ENCODE results near the gene LEFTY1.
"Not testable (repeated sequence)": the region's sequence is repeated elsewhere in the genome, so short reads cannot be mapped to it uniquely, and the experiment has no call there.

DNA sequence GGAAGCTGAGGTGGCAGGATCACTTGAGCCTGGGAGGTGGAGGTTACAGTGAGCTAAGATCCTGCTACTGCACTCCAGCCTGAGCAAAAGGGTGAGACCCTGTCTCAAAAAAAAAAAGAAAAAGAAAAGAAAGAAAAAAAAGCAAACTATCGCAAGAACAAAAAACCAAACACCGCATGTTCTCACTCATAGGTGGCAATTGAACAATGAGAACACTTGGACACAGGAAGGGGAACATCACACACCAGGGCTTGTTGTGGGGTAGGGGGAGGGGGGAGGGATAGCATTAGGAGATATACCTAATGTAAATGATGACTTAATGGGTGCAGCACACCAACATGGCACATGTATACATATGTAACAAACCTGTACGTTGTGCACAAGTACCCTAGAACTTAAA lies 40.5 kb upstream of the LEFTY1 start:
- TF ChIP-seq POLR2A (IDR thresholded peaks at IDR 0.05), result not testable (repeated sequence)
- TF ChIP-seq, protein P1, sequence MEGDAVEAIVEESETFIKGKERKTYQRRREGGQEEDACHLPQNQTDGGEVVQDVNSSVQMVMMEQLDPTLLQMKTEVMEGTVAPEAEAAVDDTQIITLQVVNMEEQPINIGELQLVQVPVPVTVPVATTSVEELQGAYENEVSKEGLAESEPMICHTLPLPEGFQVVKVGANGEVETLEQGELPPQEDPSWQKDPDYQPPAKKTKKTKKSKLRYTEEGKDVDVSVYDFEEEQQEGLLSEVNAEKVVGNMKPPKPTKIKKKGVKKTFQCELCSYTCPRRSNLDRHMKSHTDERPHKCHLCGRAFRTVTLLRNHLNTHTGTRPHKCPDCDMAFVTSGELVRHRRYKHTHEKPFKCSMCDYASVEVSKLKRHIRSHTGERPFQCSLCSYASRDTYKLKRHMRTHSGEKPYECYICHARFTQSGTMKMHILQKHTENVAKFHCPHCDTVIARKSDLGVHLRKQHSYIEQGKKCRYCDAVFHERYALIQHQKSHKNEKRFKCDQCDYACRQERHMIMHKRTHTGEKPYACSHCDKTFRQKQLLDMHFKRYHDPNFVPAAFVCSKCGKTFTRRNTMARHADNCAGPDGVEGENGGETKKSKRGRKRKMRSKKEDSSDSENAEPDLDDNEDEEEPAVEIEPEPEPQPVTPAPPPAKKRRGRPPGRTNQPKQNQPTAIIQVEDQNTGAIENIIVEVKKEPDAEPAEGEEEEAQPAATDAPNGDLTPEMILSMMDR (IDR thresholded peaks at IDR 0.05), result not testable (repeated sequence)
